BLaER1 treated with 17β-estradiol and CSF1 and Interleukin-3, amounts not matched to agents 10 nM and 100 nM (cell line): ENCODE measurements around the gene CATSPERD.
A peak's percentile ranks its signal among the peaks of the same experiment; 100 is the strongest.

Experiments
- H3K27ac ChIP-seq, 11 experiments: shearing (Covaris generic); formaldehyde crosslinking; 2 replicates each; pipeline ENCODE4 v1.8.1; 2022
- H3K27me3 ChIP-seq, 11 experiments: shearing (Covaris generic); formaldehyde crosslinking; 2 replicates each; pipeline ENCODE4 v1.8.1; 2022
- H3K36me3 ChIP-seq, 11 experiments: shearing (Covaris generic); formaldehyde crosslinking; 2 replicates each; pipeline ENCODE4 v1.8.1; 2022
- H3K4me1 ChIP-seq, 10 experiments: shearing (Covaris generic); formaldehyde crosslinking; 2 replicates each; pipeline ENCODE4 v1.8.1; 2022
- H3K4me2 ChIP-seq, 11 experiments: shearing (Covaris generic); formaldehyde crosslinking; 2 replicates each; pipeline ENCODE4 v1.8.1; 2022
- H3K4me3 ChIP-seq, 10 experiments: shearing (Covaris generic); formaldehyde crosslinking; 2 replicates each; pipeline ENCODE4 v1.8.1; 2022
- H3K9ac ChIP-seq, 11 experiments: shearing (Covaris generic); formaldehyde crosslinking; 2 replicates each; pipeline ENCODE4 v1.8.1; 2022
- H3K9me3 ChIP-seq, 11 experiments: shearing (Covaris generic); formaldehyde crosslinking; replicated peaks in 1 of 11; 2 replicates each; pipeline ENCODE4 v1.8.1; 2022
- H4K20me1 ChIP-seq, 11 experiments: shearing (Covaris generic); formaldehyde crosslinking; 2 replicates each; pipeline ENCODE4 v1.8.1; 2022
- Cebpa-rat ChIP-seq, 11 experiments: shearing (Covaris generic); IDR thresholded peaks; 2 replicates each; pipeline ENCODE4 v1.8.1; 2022

Gene CATSPERD

GRCh38 chr19:5808120-5808816 is 87.8 kb downstream of the CATSPERD start:
- Histone ChIP-seq H3K9ac (peak overlapping the region in 6 of 11 experiments; percentile 0 to 51 (median 23); a peak in 4 of 22 replicates), H3K36me3 (no peaks in the 10 kb centered on the region), H3K27me3 (peaks cover 20 to 38% (median 27%) of the 10 kb centered on the region in 11 experiments), H3K4me2 (peak overlapping the region in 9 of 11 experiments; percentile 27 to 69 (median 60); a peak in 18 of 22 replicates), H3K4me1 (peaks cover 6 to 43% (median 31%) of the 10 kb centered on the region in 10 experiments; a peak in 19 of 20 replicates), H3K9me3 (no peaks in the 10 kb centered on the region), H3K4me3 (no peak overlapping the region), H4K20me1 (peaks cover 0 to 5% (median 0%) of the 10 kb centered on the region in 11 experiments; a peak in 3 of 22 replicates), H3K27ac (peak overlapping the region in 4 of 11 experiments; percentile 1 to 29 (median 20); a peak in 2 of 22 replicates)
- no peak for TF ChIP-seq Cebpa-rat (IDR thresholded peaks at IDR 0.05)

- Histone ChIP-seq H3K9ac (0 out of 22 replicates have a peak overlapping the region, but pooled peaks of 1 of the 11 experiments have one; percentile 0), H3K36me3 (no peaks in the 10 kb centered on the region), H3K4me1 (peaks cover 0 to 37% (median 25%) of the 10 kb centered on the region in 10 experiments; a peak in 17 of 20 replicates), H3K27me3 (peaks cover 20 to 31% (median 25%) of the 10 kb centered on the region in 11 experiments), H4K20me1 (peaks cover 0 to 5% (median 0%) of the 10 kb centered on the region in 11 experiments; a peak in 3 of 22 replicates), H3K9me3 (no peaks in the 10 kb centered on the region), H3K27ac (peak overlapping the region in 3 of 11 experiments; percentile 32 to 36 (median 32); a peak in 3 of 22 replicates), H3K4me2 (peak overlapping the region in 8 of 11 experiments; percentile 16 to 60 (median 38); a peak in 9 of 22 replicates), H3K4me3 (no peak overlapping the region)
- TF ChIP-seq Cebpa-rat (IDR thresholded peaks at IDR 0.05), result peak in 6 of 11 experiments; percentile 15 to 75 (median 34); a peak in 5 of 22 replicates
Measured at GRCh38 chr19:5809053-5809452, 88.6 kb downstream of the CATSPERD start.

DNA sequence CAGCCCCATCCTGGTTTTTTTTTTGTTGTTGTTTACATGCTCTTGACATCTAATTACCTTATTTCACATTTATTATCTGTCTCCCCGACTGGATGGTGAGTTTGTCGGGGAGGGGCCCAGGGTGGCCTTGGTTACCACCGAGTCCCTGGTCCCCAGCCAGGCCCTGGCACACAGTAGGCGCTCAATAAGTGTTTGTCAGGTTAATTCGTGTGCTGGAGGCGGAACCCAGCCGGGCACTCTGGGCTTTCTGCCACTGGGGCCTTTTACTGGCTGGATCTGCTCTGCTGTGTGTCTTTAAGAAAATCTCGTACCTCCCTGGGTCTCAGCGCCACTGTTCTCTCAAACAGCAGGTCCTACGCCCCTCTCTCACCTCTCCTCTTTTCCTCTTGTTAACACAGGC is 89.0 kb downstream of the CATSPERD start:
- Histone ChIP-seq H3K9ac (peak overlapping the region in 1 of 11 experiments; percentile 0; a peak in 1 of 22 replicates), H3K36me3 (no peaks in the 10 kb centered on the region), H3K4me3 (no peak overlapping the region), H3K4me1 (peaks cover 0 to 33% (median 22%) of the 10 kb centered on the region in 10 experiments; a peak in 17 of 20 replicates), H3K9me3 (no peaks in the 10 kb centered on the region), H4K20me1 (peaks cover 0 to 2% (median 0%) of the 10 kb centered on the region in 11 experiments; a peak in 3 of 22 replicates), H3K27ac (peak overlapping the region in 3 of 11 experiments; percentile 32 to 36 (median 32); a peak in 3 of 22 replicates), H3K27me3 (peaks cover 16 to 27% (median 21%) of the 10 kb centered on the region in 11 experiments), H3K4me2 (peak overlapping the region in 8 of 11 experiments; percentile 16 to 60 (median 38); a peak in 8 of 22 replicates)
- no peak for TF ChIP-seq Cebpa-rat (IDR thresholded peaks at IDR 0.05)

DNA sequence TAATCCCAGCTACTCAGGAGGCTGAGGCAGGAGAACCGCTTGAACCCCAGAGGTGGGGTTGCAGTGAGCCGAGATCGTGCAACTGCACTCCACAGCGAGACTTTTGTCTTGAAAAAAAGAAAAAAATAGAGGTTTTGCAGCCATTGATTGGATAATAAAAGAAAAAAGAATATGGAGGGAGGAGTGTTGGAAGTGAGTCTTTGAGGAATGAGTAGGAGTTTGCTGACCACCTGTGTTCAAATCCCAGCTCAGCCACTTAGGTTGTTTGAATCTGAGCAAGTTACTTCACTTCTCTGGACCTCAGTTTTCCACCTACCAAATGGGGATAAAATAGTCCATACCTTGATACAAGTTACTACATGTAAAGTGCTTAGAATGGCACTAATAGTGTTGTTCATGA is 90.7 kb downstream of the CATSPERD start:
- Histone ChIP-seq H3K27me3 (peaks cover 1 to 10% (median 5%) of the 10 kb centered on the region in 11 experiments; a peak in 19 of 22 replicates), H3K4me3 (no peak overlapping the region), H3K4me2 (no peak overlapping the region), H3K36me3 (no peaks in the 10 kb centered on the region), H3K9me3 (no peaks in the 10 kb centered on the region), H3K4me1 (peaks cover 0 to 22% (median 16%) of the 10 kb centered on the region in 10 experiments; a peak in 17 of 20 replicates), H4K20me1 (no peaks in the 10 kb centered on the region; a peak in 1 of 22 replicates), H3K9ac (no peak overlapping the region), H3K27ac (no peak overlapping the region)
- TF ChIP-seq Cebpa-rat (IDR thresholded peaks at IDR 0.05), result no peak

- Histone ChIP-seq H3K36me3 (no peaks in the 10 kb centered on the region), H3K9ac (no peak overlapping the region), H3K9me3 (no peaks in the 10 kb centered on the region), H4K20me1 (no peaks in the 10 kb centered on the region), H3K4me3 (no peak overlapping the region), H3K27me3 (no peaks in the 10 kb centered on the region), H3K4me2 (no peak overlapping the region), H3K27ac (no peak overlapping the region), H3K4me1 (peaks cover 0 to 13% (median 4%) of the 10 kb centered on the region in 10 experiments; a peak in 10 of 20 replicates)
- TF ChIP-seq Cebpa-rat (IDR thresholded peaks at IDR 0.05), result no peak
Measured at GRCh38 chr19:5814123-5814851, 93.8 kb downstream of the CATSPERD start.

- no peak overlapping the region for H3K4me2 ChIP-seq
- no peak overlapping the region for H3K27ac ChIP-seq
- H3K4me1 ChIP-seq, result peaks cover 0 to 11% (median 3%) of the 10 kb centered on the region in 10 experiments; a peak in 5 of 20 replicates
- H3K27me3 ChIP-seq, result no peaks in the 10 kb centered on the region
- H3K9me3 ChIP-seq, result no peaks in the 10 kb centered on the region
- no peaks in the 10 kb centered on the region for H3K36me3 ChIP-seq
- H3K4me3 ChIP-seq, result no peak overlapping the region
- H4K20me1 ChIP-seq, result no peaks in the 10 kb centered on the region
- no peak for TF ChIP-seq Cebpa-rat (IDR thresholded peaks at IDR 0.05)
- H3K9ac ChIP-seq, result no peak overlapping the region
Measured at GRCh38 chr19:5814852-5815246, 94.4 kb downstream of the CATSPERD start.

GRCh38 chr19:5817218-5817617 is 96.8 kb downstream of the CATSPERD start:
- Histone ChIP-seq H3K36me3 (no peaks in the 10 kb centered on the region), H3K4me2 (no peak overlapping the region), H3K27ac (no peak overlapping the region), H3K4me1 (peaks cover 0 to 11% (median 3%) of the 10 kb centered on the region in 10 experiments; a peak in 5 of 20 replicates), H4K20me1 (no peaks in the 10 kb centered on the region), H3K4me3 (no peak overlapping the region), H3K27me3 (no peaks in the 10 kb centered on the region), H3K9ac (no peak overlapping the region), H3K9me3 (no peaks in the 10 kb centered on the region)
- TF ChIP-seq Cebpa-rat (IDR thresholded peaks at IDR 0.05), result no peak

DNA sequence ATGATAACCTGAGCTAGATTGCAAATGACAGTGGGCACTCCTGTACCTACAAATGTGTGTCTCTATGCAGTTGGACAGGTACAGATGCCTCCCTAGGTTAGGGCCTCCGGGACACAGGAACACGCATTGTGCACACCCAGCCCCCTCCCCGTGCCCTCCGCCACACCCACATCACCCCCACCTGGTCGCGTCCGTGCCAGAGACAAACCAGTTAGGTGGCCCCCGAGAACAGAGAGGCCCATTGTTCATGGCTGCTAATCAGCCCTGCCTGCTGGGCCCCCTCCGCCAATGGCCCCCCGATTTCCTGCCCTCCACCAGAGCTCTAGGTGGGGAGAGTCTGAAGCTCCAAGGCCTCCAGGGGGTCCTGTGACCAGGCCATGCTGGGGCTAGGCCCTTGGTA is 98.2 kb downstream of the CATSPERD start:
- Histone ChIP-seq H3K9me3 (no peaks in the 10 kb centered on the region), H4K20me1 (no peaks in the 10 kb centered on the region), H3K4me1 (peaks cover 0 to 11% (median 3%) of the 10 kb centered on the region in 10 experiments; a peak in 5 of 20 replicates), H3K36me3 (no peaks in the 10 kb centered on the region), H3K9ac (no peak overlapping the region), H3K27me3 (no peaks in the 10 kb centered on the region), H3K4me2 (no peak overlapping the region), H3K4me3 (no peak overlapping the region), H3K27ac (no peak overlapping the region)
- TF ChIP-seq Cebpa-rat (IDR thresholded peaks at IDR 0.05), result no peak

GRCh38 chr19:5820785-5821184 is 100.3 kb downstream of the CATSPERD start:
- Histone ChIP-seq H3K27ac (no peak overlapping the region), H3K9ac (no peak overlapping the region), H4K20me1 (no peaks in the 10 kb centered on the region), H3K4me3 (no peak overlapping the region), H3K27me3 (no peaks in the 10 kb centered on the region), H3K4me1 (peaks cover 0 to 8% (median 3%) of the 10 kb centered on the region in 10 experiments; a peak in 5 of 20 replicates), H3K36me3 (no peaks in the 10 kb centered on the region), H3K9me3 (no peaks in the 10 kb centered on the region), H3K4me2 (no peak overlapping the region)
- no peak for TF ChIP-seq Cebpa-rat (IDR thresholded peaks at IDR 0.05)
